DND-41 (cell line): Measurements from ENCODE around the gene ARL8A.

Source experiments
- CTCF ChIP-seq: IDR thresholded peaks from 2 replicates; pipeline ENCODE4 v1.5.1; 2012; ENCODE audit warnings: borderline replicate concordance, low read length, moderate library complexity, mild to moderate bottlenecking; ENCODE audit not compliant: poor library complexity, severe bottlenecking; ENCODE audit errors: extremely low read depth
- EZH2 ChIP-seq: IDR thresholded peaks from 3 replicates; pipeline ENCODE4 v1.6.1; 2012; ENCODE audit warnings: borderline replicate concordance, low read depth, mild to moderate bottlenecking, moderate library complexity, low read length, inconsistent platforms; ENCODE audit not compliant: severe bottlenecking

- TF ChIP-seq CTCF (no peak), EZH2 (no peak)
Observed at GRCh38 chr1:202145068-202145743, 669 bp upstream of the ARL8A start.
